ENCODE measurements around the gene COL24A1. TPM values are rescaled to one million over a fixed set of nuclear protein-coding genes. Genes with fewer than 3 reads are reported as not detected.

The COL24A1 gene
- total RNA-seq, 2 experiments from 2014 or later, result not detected

- no peak overlapping the region for H3K4me3 Mint-ChIP-seq
- H3K36me3 Mint-ChIP-seq (ENCODE audit: low read depth), result no peaks in the 10 kb centered on the region
- ChIA-PET POLR2A (no interaction called here), CTCF (no interaction called here)
- no peak overlapping the region for H3K27ac Mint-ChIP-seq
- DNase-seq, result no peak
- H3K4me1 Mint-ChIP-seq, result no peaks in the 10 kb centered on the region
- no peaks in the 10 kb centered on the region for H3K27me3 Mint-ChIP-seq
- H3K9me3 Mint-ChIP-seq, result no peaks in the 10 kb centered on the region
These were observed 103.4 kb downstream of the COL24A1 start for GRCh38 chr1:86052948-86053698.

GRCh38 chr1:86035101-86035500, 121.5 kb downstream of the COL24A1 start:
- POLR2A ChIA-PET, result no interaction called here
- CTCF ChIA-PET, result no interaction called here
- DNase-seq, result no peak
- no peaks in the 10 kb centered on the region for H3K9me3 Mint-ChIP-seq
- no peaks in the 10 kb centered on the region for H3K4me1 Mint-ChIP-seq
- no peaks in the 10 kb centered on the region for H3K36me3 Mint-ChIP-seq (ENCODE audit: low read depth)
- H3K27me3 Mint-ChIP-seq, result no peaks in the 10 kb centered on the region
- no peak overlapping the region for H3K27ac Mint-ChIP-seq
- no peak overlapping the region for H3K4me3 Mint-ChIP-seq

- no peak for DNase-seq
- POLR2A ChIA-PET, result no interaction called here
- no peaks in the 10 kb centered on the region for H3K27me3 Mint-ChIP-seq
- H3K4me1 Mint-ChIP-seq, result no peaks in the 10 kb centered on the region
- no peak overlapping the region for H3K27ac Mint-ChIP-seq
- no peak overlapping the region for H3K4me3 Mint-ChIP-seq
- CTCF ChIA-PET, result interaction anchor here (0.6 to 2.3 kb wide), 3 partner anchors 12 to 412 kb away, joined by 3 to 6 read pairs (median 3); no protein-coding TSS in a partner anchor
- H3K36me3 Mint-ChIP-seq (ENCODE audit: low read depth), result no peaks in the 10 kb centered on the region
- H3K9me3 Mint-ChIP-seq, result no peaks in the 10 kb centered on the region
These were observed 126.4 kb downstream of the COL24A1 start for GRCh38 chr1:86030180-86030579.

GRCh38 chr1:86018283-86018923, 138.2 kb downstream of the COL24A1 start:
- Mint-ChIP-seq H3K9me3 (no peaks in the 10 kb centered on the region), H3K4me1 (no peaks in the 10 kb centered on the region), H3K27ac (no peak overlapping the region), H3K27me3 (no peaks in the 10 kb centered on the region), H3K4me3 (no peak overlapping the region), H3K36me3 (ENCODE audit: low read depth) (no peaks in the 10 kb centered on the region)
- POLR2A ChIA-PET, result no interaction called here
- no peak for DNase-seq
- CTCF ChIA-PET, result interaction anchor here (0.9 to 1.4 kb wide), 3 partner anchors 11 to 711 kb away, joined by 3 to 8 read pairs (median 6); no protein-coding TSS in a partner anchor

DNA sequence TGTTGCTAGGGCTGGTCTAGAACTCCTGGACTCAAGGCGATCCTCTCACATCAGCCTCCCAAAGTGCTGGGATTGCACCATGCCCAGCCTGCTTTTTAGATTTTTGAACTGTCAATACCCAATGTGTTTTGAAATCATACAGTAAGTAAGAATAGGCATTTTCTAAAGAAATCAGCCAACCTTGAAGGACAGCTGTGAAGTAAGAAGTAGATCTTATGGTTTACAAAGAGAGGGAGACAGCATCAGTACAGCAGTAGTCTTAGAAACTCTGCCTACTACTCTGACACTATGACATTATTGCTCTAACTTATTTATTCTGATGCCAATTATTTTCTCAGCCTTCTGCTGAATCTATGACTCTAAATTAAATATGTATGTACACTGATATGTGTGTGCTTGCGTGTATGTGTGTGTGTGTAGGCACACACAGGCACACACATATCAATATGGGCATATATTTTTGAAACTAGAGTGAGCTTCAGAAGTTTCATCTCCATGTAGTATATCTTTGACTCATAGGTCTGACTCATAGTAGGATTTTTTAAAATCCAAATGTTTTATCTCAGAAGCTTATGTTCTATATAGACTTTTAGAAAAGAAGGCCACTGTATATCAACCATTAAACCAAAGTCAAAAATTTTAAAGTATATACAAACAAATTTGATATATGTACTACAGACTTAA, 140.4 kb downstream of the COL24A1 start:
- DNase-seq, result no peak
- Mint-ChIP-seq H3K4me3 (no peak overlapping the region), H3K9me3 (no peaks in the 10 kb centered on the region), H3K36me3 (ENCODE audit: low read depth) (no peaks in the 10 kb centered on the region), H3K4me1 (no peaks in the 10 kb centered on the region), H3K27me3 (no peaks in the 10 kb centered on the region), H3K27ac (no peak overlapping the region)
- POLR2A ChIA-PET, result no interaction called here
- CTCF ChIA-PET, result no interaction called here

DNA sequence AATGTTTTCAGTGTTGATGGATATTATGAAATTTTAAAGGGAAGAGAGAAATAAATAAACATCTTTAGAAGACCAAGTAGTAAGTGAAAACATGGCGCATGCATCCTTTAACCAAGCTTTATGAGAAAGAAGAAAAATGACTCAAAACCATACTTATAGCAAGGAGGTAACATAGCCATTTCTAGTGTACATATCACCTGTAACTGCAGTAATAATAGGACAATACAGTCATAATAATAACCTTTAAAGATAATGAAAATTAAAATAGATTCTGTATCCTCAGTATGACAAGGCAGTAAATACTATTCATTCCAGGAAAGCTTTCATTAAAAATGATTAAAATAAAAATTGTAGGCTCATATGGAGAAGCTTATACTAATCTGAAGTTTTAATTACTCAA, 141.2 kb downstream of the COL24A1 start:
- POLR2A ChIA-PET, result no interaction called here

DNA sequence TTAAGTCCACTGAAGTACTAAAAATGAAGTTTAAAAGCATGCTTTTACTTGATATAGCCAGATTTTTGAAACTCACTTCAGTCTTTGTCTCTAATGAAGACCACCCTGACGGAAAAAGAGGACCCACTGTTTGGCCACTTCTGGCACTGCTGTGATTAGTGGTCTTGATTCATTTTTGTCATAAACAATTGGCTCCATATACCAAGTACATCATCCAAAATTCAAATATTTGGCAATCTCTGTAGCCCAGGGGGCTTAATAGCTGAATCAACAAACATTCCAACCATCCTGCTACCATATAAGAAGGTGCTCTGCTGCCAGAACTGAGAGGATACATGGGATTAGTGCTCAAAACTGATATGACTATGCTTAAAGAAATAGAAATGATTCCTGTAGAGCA, 156.0 kb downstream of the COL24A1 start:
- Mint-ChIP-seq H3K4me1 (no peaks in the 10 kb centered on the region), H3K27me3 (no peaks in the 10 kb centered on the region), H3K4me3 (no peak overlapping the region), H3K36me3 (ENCODE audit: low read depth) (no peaks in the 10 kb centered on the region), H3K27ac (no peak overlapping the region), H3K9me3 (peaks cover 7% of the 10 kb centered on the region)
- POLR2A ChIA-PET, result no interaction called here
- CTCF ChIA-PET, result no interaction called here
- DNase-seq, result no peak

More for the DNA sequence above, 141.2 kb downstream of the COL24A1 start:
- no peaks in the 10 kb centered on the region for H3K36me3 Mint-ChIP-seq (ENCODE audit: low read depth)
- no peak overlapping the region for H3K27ac Mint-ChIP-seq
- DNase-seq, result no peak
- CTCF ChIA-PET, result no interaction called here
- no peaks in the 10 kb centered on the region for H3K4me1 Mint-ChIP-seq
- no peaks in the 10 kb centered on the region for H3K9me3 Mint-ChIP-seq
- H3K4me3 Mint-ChIP-seq, result no peak overlapping the region
- no peaks in the 10 kb centered on the region for H3K27me3 Mint-ChIP-seq

DNA sequence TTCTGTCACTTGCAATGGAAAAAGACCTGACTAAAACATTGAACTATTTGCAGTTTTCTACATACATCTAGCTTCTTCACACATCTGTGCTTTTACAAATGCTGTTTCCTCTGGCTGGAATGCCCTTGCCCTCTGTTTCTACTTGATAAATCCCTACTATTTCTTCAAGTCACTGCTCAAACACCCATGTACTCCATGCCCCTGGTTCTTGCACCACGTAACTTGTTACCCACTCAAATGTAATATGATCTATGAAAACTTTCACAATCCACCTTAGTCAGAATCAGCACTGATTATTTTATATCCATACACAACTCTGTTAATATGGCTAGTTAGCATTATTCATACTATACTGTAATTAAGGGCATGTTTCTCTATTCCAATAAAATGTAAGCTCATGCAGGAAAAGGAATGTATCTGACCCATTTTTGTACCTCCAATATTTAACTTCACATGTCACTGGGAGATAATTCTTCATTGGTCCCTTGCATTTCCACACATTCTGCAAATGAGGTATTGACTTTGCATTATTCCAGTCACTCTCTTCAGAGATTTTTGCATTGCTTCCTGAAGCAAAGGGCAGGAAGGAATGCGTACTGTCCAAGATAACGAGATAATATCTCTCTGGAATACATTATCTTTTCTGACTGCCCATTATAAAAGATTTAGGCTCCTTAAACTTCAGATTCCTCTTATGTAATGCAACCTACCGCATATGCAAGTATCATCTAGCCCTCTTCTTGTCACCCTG, 158.3 kb downstream of the COL24A1 start:
- CTCF ChIA-PET, result no interaction called here
- H3K4me3 Mint-ChIP-seq, result no peak overlapping the region
- no peaks in the 10 kb centered on the region for H3K27me3 Mint-ChIP-seq
- no peak for DNase-seq
- H3K4me1 Mint-ChIP-seq, result no peaks in the 10 kb centered on the region
- POLR2A ChIA-PET, result no interaction called here
- H3K27ac Mint-ChIP-seq, result no peak overlapping the region
- no peaks in the 10 kb centered on the region for H3K9me3 Mint-ChIP-seq
- no peaks in the 10 kb centered on the region for H3K36me3 Mint-ChIP-seq (ENCODE audit: low read depth)

GRCh38 chr1:85992791-85993190, 163.8 kb downstream of the COL24A1 start:
- Mint-ChIP-seq H3K27ac (no peak overlapping the region), H3K4me1 (no peaks in the 10 kb centered on the region), H3K4me3 (no peak overlapping the region), H3K27me3 (no peaks in the 10 kb centered on the region), H3K36me3 (ENCODE audit: low read depth) (no peaks in the 10 kb centered on the region), H3K9me3 (no peaks in the 10 kb centered on the region)
- ChIA-PET POLR2A (no interaction called here), CTCF (no interaction called here)
- no peak for DNase-seq

GRCh38 chr1:85991261-85991660, 165.3 kb downstream of the COL24A1 start:
- Mint-ChIP-seq H3K27ac (no peak overlapping the region), H3K4me3 (no peak overlapping the region), H3K36me3 (ENCODE audit: low read depth) (no peaks in the 10 kb centered on the region), H3K27me3 (no peaks in the 10 kb centered on the region), H3K9me3 (no peaks in the 10 kb centered on the region), H3K4me1 (no peaks in the 10 kb centered on the region)
- no peak for DNase-seq
- CTCF ChIA-PET, result no interaction called here
- POLR2A ChIA-PET, result no interaction called here

- no peaks in the 10 kb centered on the region for H3K4me1 Mint-ChIP-seq
- ChIA-PET CTCF (no interaction called here), POLR2A (no interaction called here)
- H3K27me3 Mint-ChIP-seq, result no peaks in the 10 kb centered on the region
- H3K9me3 Mint-ChIP-seq, result no peaks in the 10 kb centered on the region
- no peak overlapping the region for H3K27ac Mint-ChIP-seq
- H3K4me3 Mint-ChIP-seq, result no peak overlapping the region
- H3K36me3 Mint-ChIP-seq (ENCODE audit: low read depth), result no peaks in the 10 kb centered on the region
- DNase-seq, result no peak
These were observed 171.9 kb downstream of the COL24A1 start for GRCh38 chr1:85984636-85985035.

- H3K36me3 Mint-ChIP-seq (ENCODE audit: low read depth), result no peaks in the 10 kb centered on the region
- H3K4me3 Mint-ChIP-seq, result no peak overlapping the region
- H3K27ac Mint-ChIP-seq, result no peak overlapping the region
- POLR2A ChIA-PET, result no interaction called here
- H3K27me3 Mint-ChIP-seq, result no peaks in the 10 kb centered on the region
- CTCF ChIA-PET, result no interaction called here
- no peak for DNase-seq
- no peaks in the 10 kb centered on the region for H3K9me3 Mint-ChIP-seq
- H3K4me1 Mint-ChIP-seq, result no peaks in the 10 kb centered on the region
These were observed 173.3 kb downstream of the COL24A1 start for GRCh38 chr1:85983316-85983715.

GRCh38 chr1:85976516-85977205, 179.9 kb downstream of the COL24A1 start:
- H3K36me3 Mint-ChIP-seq (ENCODE audit: low read depth), result no peaks in the 10 kb centered on the region
- DNase-seq, result no peak
- no peaks in the 10 kb centered on the region for H3K27me3 Mint-ChIP-seq
- CTCF ChIA-PET, result no interaction called here
- POLR2A ChIA-PET, result no interaction called here
- no peaks in the 10 kb centered on the region for H3K9me3 Mint-ChIP-seq
- no peaks in the 10 kb centered on the region for H3K4me1 Mint-ChIP-seq
- H3K4me3 Mint-ChIP-seq, result no peak overlapping the region
- H3K27ac Mint-ChIP-seq, result no peak overlapping the region

Measured in activated CD4-positive, alpha-beta memory T cell treated with anti-CD3 and anti-CD28 coated beads, Interleukin-2, amount 10 ng/mL, durations not matched to agents 7 days and 5 days (primary cell).